Measurements from ENCODE around the gene AGMO. TPM values are rescaled to one million over a fixed set of nuclear protein-coding genes. Genes with fewer than 3 reads are reported as not detected.

The AGMO gene
- total and polyA plus RNA-seq, 10 of the 15 experiments (the other 5 are each of a cell fraction or from before 2014, with no cell fraction given): 0.11 to 0.29 TPM; not detected in 8

GRCh38 chr7:15399441-15399840 lies 162.4 kb downstream of the AGMO start:
- no peak overlapping the region for H3K9ac ChIP-seq (ENCODE audit: control insufficient read depth, insufficient read depth, low read length)
- TF ChIP-seq IRF4 (IDR thresholded peaks at IDR 0.05; ENCODE audit: low read depth, low read length) (no peak), TCF12 (IDR thresholded peaks at IDR 0.05; ENCODE audit: low read depth, low read length) (no peak), SMAD5 (IDR thresholded peaks at IDR 0.05; ENCODE audit: low read depth) (no peak), POLR2AphosphoS2 (IDR thresholded peaks at IDR 0.05; ENCODE audit: low read depth, low read length) (no peak)
- ChIA-PET SMC1A (ENCODE audit: uncharacterized antibody, unreplicated experiment) (interaction anchor here (0.9 to 2.4 kb wide), 5 partner anchors 8 to 155 kb away, joined by 3 to 15 read pairs (median 3); no protein-coding TSS in a partner anchor), CTCF (interaction anchor here (0.9 to 2.5 kb wide), 4 partner anchors 10 to 322 kb away, joined by 3 to 15 read pairs (median 4); no protein-coding TSS in a partner anchor), RAD21 (ENCODE audit: unreplicated experiment) (interaction anchor here (0.8 to 1.8 kb wide), 2 partner anchors 10 to 40 kb away, joined by 3 to 6 read pairs; no protein-coding TSS in a partner anchor), POLR2A (no interaction called here)
- no peak overlapping the region for H2AFZ ChIP-seq (ENCODE audit: control insufficient read depth, low read depth, low read length)
- no peak overlapping the region for H3K4me2 ChIP-seq (ENCODE audit: control insufficient read depth, insufficient read depth)
- H3K36me3 ChIP-seq (ENCODE audit: control insufficient read depth in 2 of 2, insufficient read depth in 2 of 2, low read length in 1 of 2): no peaks in the 10 kb centered on the region
- in situ Hi-C loops (cut with MboI) (no loop called here), intact Hi-C loops (cut with micrococcal nuclease; ENCODE audit: unreplicated experiment) (no loop called here)
- no peak overlapping the region for H3K27ac ChIP-seq (ENCODE audit: control insufficient read depth, insufficient read depth)
- DNase-seq (ENCODE audit: low read depth, low spot score) (no peak), FAIRE-seq (no peak), ATAC-seq (no peak)
- H3K79me2 ChIP-seq (ENCODE audit: control insufficient read depth, insufficient read depth, low read length): no peaks in the 10 kb centered on the region
- H3K4me3 ChIP-seq: no peak overlapping the region
- H3K27me3 ChIP-seq (replicated peaks in 1 of 2; ENCODE audit: control insufficient read depth in 2 of 2, insufficient read depth in 2 of 2, low read length in 1 of 2): no peaks in the 10 kb centered on the region
- WGBS (ENCODE audit: insufficient coverage, insufficient replicate concordance, low lambda C conversion rate, missing lambda C conversion rate): 34% methylated on average over 2 of the region's 2 CpGs
- H4K20me1 ChIP-seq (ENCODE audit: control insufficient read depth, insufficient read depth): no peaks in the 10 kb centered on the region
- BruUV-seq (replicated peaks): no TSS peak
- no peaks in the 10 kb centered on the region for H3K9me3 ChIP-seq (replicated peaks; ENCODE audit: control insufficient read depth, insufficient read depth, low read length)
- no peaks in the 10 kb centered on the region for H3K4me1 ChIP-seq (ENCODE audit: control insufficient read depth, insufficient read depth, low read length)

- Histone ChIP-seq H4K20me1 (ENCODE audit: control insufficient read depth, insufficient read depth) (no peaks in the 10 kb centered on the region), H3K9me3 (replicated peaks; ENCODE audit: control insufficient read depth, insufficient read depth, low read length) (no peaks in the 10 kb centered on the region), H2AFZ (ENCODE audit: control insufficient read depth, low read depth, low read length) (no peak overlapping the region), H3K36me3 (ENCODE audit: control insufficient read depth in 2 of 2, insufficient read depth in 2 of 2, low read length in 1 of 2) (no peaks in the 10 kb centered on the region), H3K4me2 (ENCODE audit: control insufficient read depth, insufficient read depth) (no peak overlapping the region), H3K27me3 (replicated peaks in 1 of 2; ENCODE audit: control insufficient read depth in 2 of 2, insufficient read depth in 2 of 2, low read length in 1 of 2) (no peaks in the 10 kb centered on the region), H3K9ac (ENCODE audit: control insufficient read depth, insufficient read depth, low read length) (no peak overlapping the region), H3K4me1 (ENCODE audit: control insufficient read depth, insufficient read depth, low read length) (no peaks in the 10 kb centered on the region), H3K4me3 (no peak overlapping the region), H3K79me2 (ENCODE audit: control insufficient read depth, insufficient read depth, low read length) (no peaks in the 10 kb centered on the region), H3K27ac (ENCODE audit: control insufficient read depth, insufficient read depth) (no peak overlapping the region)
- BruUV-seq (replicated peaks): no TSS peak
- ChIA-PET SMC1A (ENCODE audit: uncharacterized antibody, unreplicated experiment) (interaction anchor here (0.7 to 2.4 kb wide), 10 partner anchors 8 to 323 kb away, joined by 3 to 15 read pairs (median 3); no protein-coding TSS in a partner anchor), POLR2A (no interaction called here), CTCF (interaction anchor here (1.1 to 2.5 kb wide), 3 partner anchors 9 to 22 kb away, joined by 3 to 15 read pairs (median 5); no protein-coding TSS in a partner anchor), RAD21 (ENCODE audit: unreplicated experiment) (interaction anchor here (0.8 to 1.8 kb wide), 3 partner anchors 9 to 142 kb away, joined by 3 to 6 read pairs (median 3); no protein-coding TSS in a partner anchor)
- intact Hi-C loops (cut with micrococcal nuclease; ENCODE audit: unreplicated experiment) (no loop called here), in situ Hi-C loops (cut with MboI) (no loop called here)
- TF ChIP-seq E4F1 (IDR thresholded peaks at IDR 0.05; ENCODE audit: borderline replicate concordance, partially characterized antibody): no peak
- TF ChIP-seq POU2F2 (IDR thresholded peaks at IDR 0.05; ENCODE audit: borderline replicate concordance, low read depth, low read length): no peak
- TF ChIP-seq HDGF (IDR thresholded peaks at IDR 0.05): no peak
- no peak for TF ChIP-seq SUZ12 (IDR thresholded peaks at IDR 0.05; ENCODE audit: unreplicated experiment)
- TF ChIP-seq ZSCAN29 (IDR thresholded peaks at IDR 0.05): no peak
- no peak for TF ChIP-seq ATF7 (IDR thresholded peaks at IDR 0.05; ENCODE audit: low read depth)
- DNase-seq (ENCODE audit: low read depth, low spot score) (no peak), ATAC-seq (no peak), FAIRE-seq (no peak)
- 19% methylated on average over 9 of the region's 9 CpGs for WGBS (ENCODE audit: insufficient coverage, insufficient replicate concordance, low lambda C conversion rate, missing lambda C conversion rate)
These were observed 163.7 kb downstream of the AGMO start for GRCh38 chr7:15397922-15398760.

All from GM12878 (cell line).